GM19193 (cell line): ENCODE data around the gene AFP.

Experiments
- POLR2A ChIP-seq: IDR thresholded peaks from 4 replicates; pipeline ENCODE4 v1.6.1; 2011; ENCODE audit not compliant: insufficient read depth, insufficient read length; ENCODE audit errors: extremely low read depth

Gene AFP

DNA sequence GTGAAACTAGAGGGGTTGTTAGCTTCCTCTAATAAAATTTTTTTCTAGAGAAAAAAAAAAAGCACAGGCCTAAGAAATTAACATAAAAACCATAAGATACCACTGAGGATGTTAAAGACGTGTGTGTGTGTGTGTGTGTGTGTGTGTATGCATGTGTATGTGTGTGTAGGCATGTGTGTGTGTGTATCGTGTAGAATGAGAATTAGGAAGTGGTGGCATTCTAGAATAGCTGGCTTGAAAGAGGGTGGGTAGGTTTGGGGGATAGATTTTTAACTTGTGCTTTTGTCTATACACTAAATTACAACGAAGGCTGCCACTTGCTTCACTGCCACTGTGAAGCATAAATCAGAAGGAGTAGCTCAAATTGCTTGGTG lies 23.0 kb downstream of the AFP start:
- no peak for TF ChIP-seq POLR2A

DNA sequence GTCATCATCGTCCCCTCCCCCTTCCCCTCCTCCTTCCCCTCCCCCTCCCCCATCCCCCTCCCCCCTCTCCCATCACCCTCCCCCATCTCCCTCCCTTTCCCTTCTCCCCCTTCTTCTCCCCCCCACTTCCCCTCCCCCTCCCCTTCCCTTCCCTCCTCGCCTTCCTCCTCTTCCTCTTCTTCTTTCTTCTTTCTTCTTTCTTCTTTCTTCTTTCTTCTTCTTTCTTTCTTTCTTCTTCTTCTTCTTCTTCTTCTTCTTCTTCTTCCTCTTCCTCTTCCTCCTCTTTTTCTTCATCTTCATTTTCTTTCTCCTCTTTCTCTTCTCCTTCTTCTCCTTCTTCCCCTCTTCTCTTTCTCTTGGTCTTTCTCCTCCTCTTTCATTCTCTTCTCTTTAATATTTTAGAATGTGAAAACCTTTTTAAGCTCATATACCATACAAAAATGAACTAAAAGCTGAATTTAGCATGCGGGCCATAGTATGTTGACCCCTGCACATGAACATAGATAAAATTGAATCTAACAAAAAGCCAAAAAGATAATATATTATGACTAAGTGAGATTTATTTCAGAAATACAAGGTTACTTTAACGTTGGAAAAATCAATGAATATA lies 25.0 kb downstream of the AFP start:
- no peak for TF ChIP-seq POLR2A

DNA sequence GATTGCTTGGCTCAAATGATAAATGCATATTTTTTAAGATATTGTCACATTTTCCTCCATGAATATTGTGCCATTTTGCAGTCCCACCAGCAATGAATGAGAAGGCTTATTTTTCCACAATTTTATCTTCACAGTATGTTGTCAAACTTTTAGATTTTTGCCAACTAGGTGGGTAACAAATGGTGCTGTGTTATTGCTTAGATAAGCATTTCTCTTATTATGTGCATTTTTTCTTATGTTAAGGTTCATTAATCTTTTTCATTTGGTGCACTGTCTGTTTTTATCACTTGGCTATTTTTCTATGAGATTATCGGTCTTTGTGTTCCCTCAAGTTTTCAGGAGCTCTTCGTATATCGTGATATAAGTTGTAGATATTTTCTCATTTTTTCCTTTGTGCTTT lies 32.1 kb downstream of the AFP start:
- TF ChIP-seq POLR2A: no peak

DNA sequence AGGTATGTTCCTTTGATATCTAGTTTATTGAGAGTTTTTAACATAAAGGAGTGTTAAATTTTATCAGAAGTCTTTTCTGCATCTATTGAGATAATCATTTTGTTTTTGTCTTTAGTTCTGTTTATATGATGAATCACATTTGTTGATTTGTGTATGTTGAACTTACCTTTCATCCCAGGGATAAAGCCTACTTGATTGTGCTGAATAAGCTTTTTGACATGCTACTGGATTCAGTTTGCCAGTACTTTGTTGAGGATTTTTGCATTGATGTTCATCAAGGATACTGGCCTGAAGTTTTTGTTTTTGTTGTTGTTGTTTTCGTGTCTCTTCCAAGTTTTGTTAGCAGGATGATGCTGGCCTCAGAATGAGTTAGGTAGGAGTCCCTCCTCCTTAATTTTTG lies 34.7 kb downstream of the AFP start:
- TF ChIP-seq POLR2A: no peak

DNA sequence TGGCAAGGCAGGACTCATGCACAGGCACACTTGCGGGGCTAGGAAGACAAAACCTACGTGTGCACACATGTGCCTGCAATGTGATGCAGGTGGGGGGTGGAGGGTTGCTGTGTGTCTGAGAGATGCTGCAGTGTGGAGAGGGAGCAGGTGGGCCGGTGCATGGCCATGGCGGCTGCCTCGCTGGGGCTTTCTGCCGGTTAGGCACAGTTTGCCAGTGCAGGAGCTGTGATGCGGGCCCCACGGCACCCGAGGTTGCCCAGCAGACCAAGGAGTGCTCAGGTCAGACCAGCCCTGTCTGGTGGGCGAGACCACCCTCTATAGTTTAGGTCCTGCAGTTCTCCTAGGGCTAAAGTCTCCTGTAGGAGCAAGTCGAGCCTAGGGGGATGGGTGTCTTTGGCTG lies 41.2 kb downstream of the AFP start:
- TF ChIP-seq POLR2A: no peak

DNA sequence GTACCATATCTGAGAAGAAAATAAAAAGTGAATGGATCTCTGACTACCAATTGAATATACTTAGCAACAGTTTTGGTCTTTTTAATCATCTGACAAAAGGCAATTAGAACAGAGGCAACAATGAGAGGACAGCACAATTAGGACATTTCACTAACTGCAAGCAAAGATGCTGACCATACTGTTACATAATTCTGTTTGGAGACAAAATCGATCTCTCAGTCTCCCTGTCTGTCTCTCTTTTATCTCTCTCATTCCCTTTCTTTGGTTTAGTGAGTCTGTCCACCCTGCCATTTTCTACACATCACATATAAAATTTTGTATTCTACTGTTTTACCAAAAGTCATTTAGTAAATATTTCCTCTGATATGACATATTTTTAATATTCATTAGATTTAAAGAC lies 43.3 kb downstream of the AFP start:
- no peak for TF ChIP-seq POLR2A

DNA sequence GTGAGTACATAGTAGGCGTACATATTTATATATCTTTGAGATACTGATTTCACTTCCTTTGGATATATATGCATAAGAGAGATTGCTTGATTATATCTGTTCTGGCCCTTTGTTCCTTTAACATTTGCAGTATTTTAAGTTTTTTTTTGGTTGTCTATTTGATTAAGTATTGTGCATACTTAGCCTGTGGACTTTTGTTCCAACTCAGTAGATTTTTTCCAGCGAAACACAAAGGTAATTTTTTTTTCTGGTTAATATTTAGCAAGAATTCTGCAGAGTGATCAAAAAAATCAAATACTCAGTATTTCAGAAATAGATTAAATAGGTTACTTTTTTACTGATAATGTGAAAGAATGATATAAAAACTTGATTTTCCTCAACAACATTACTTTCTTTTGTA lies 45.3 kb downstream of the AFP start, which contains the start of gene AFM:
Gene AFM, plus strand, starts transcription at position 388 of the 400 bp plus-strand sequence. CDS start 31 bp downstream, outside the sequence.
- TF ChIP-seq POLR2A: no peak

DNA sequence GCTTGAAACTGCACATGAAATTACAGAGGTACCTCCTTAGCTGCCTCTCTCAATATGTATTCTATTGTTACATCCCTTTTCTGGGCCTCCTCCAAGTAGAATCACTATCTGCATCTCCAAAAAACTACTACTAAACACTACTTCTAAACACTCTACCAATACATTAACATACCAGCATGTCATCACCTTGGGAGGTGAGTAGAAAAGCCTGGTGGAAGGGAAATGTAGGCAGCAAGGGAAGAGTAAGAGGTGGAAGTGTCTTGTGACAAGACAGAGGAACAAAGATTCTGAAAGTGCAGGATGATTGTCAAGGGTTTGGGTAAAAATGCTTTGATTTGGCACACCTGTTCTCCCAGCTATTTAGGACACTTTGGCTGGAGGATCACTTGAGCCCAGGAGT lies 49.1 kb downstream of the AFP start:
- no peak for TF ChIP-seq POLR2A

DNA sequence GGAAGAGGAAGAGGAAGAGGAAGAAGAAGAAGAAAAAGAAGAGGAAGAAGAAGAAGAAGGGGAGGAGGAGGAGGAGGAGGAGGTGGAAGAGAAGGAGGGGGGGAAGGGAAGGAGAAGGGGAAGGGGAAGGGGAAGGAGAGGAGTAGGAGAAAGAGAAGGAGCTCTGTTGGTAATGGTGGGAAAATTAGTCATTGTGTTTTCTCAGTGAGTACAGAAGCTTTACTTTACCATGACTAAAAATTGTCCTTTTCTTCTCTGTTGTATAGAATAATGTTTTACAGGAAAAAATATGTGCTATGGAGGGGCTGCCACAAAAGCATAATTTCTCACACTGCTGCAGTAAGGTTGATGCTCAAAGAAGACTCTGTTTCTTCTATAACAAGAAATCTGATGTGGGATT lies 49.6 kb downstream of the AFP start:
- TF ChIP-seq POLR2A: no peak

DNA sequence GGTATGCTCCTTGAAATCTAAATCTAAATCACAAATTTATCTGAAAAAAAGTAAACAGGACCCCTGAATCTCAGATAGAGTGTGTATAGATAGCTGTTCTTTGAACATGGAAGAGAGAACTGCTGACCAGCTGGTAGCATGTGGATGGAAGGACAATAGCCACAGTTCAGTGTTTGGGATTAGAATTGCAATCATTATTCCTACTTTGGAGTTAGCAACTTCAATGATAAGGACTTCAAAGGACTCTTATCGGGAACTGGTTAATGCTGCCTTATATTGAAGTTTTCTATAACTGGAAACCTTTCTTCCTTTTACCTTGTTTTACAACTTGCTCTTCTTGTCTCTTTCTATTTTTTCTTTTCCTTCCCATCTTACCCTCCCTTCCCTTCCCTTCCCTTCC lies 50.5 kb downstream of the AFP start:
- no peak for TF ChIP-seq POLR2A

DNA sequence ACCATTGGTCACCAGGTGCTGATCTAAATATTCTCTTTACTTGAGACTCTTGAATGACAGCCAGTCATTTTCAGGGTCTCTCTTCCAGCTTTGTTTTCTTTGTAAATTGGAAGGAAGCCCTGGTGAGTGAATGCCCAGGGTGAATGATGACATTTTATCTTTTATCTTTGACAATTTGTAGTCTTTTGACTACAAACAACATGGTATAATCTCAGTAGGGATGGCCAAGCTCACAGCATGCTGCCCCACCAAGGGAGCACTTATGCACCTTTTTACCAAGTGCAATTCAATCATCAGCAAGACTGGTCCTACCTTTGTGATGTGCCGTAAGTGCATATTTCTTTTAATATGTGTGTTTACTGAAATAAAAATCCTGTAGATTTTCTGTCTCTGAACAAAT lies 51.2 kb downstream of the AFP start:
- no peak for TF ChIP-seq POLR2A

DNA sequence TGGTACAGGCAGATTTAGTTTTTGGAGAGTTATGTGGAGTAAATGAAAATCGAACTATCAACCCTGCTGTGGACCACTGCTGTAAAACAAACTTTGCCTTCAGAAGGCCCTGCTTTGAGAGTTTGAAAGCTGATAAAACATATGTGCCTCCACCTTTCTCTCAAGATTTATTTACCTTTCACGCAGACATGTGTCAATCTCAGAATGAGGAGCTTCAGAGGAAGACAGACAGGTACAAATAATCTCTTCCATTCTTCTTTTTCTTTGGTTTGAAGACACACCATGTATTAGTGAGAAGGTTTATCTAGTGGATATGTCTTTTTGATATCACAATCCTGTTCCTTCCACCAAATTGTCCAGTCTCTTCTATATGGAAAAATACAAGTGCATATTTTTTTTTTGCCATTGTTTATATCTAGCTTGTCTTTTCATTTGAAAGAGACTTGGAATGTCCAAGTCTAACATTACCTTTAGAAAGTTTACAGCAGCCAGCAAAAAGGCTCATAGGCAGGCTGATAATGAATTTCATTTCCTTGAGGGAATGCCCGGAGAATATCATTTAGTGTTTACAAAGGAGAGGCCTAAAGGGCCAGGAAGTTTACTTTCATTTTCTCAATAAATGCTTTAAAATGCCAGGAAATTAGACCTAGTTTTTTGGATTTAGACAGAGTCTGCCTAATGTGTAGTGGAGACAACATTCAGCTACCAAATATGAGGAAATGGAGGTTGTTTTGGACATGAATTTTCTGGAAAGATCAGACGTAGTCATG lies 64.2 kb downstream of the AFP start:
- TF ChIP-seq POLR2A: no peak

DNA sequence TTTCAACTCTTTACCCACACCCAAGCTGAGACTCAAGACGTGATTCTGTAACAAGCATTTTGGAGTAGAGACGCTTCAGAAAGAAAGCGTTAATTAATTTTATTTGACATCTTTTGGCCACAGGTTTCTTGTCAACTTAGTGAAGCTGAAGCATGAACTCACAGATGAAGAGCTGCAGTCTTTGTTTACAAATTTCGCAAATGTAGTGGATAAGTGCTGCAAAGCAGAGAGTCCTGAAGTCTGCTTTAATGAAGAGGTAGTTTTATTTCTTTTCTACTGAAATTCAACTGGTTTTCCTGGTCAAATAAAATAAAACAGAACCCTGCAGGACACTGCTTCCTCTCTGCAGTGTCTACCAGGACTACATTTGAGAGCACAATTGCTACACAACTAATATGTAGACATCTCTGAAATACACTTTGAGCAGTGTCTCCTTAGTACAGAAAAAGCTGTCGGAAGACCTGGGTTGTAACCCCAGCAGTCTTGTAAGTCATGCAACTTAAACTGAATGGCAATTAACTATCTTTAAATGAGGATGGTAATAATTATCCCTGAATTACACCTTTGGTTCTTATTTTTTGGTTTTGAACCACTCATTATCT lies 65.7 kb downstream of the AFP start:
- TF ChIP-seq POLR2A: no peak

DNA sequence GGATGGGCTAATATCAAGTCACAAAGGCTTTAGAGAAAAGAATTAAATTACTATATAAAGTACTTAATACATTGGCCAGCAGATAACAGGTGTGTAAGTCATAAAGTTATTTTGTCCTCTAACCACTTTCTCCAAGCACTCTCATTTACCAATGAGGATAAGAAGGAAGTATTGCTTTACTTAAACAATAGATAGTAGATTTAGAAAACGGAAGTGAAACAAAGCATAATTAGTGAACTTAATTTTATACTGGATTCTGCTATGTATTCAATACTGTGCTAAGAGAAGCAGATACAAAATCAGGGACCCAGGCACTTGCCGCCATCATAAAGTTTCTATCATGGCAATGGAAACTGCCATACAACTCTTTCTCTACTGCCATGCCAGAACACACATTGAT lies 69.5 kb downstream of the AFP start:
- no peak for TF ChIP-seq POLR2A
